K562 (cell line): ENCODE results near the gene GNGT2. TPM values are rescaled to one million over a fixed set of nuclear protein-coding genes. Genes with fewer than 3 reads are reported as not detected.

Experiments
- CTBP1 ChIP-seq: fragments of 450-650 bp; IDR thresholded peaks from 2 replicates; pipeline ENCODE4 v1.6.1; 2016; ENCODE audit warnings: borderline replicate concordance
- CXXC5 ChIP-seq: fragments of 250-450 bp; sonication (Bioruptor Pico); IDR thresholded peaks from 2 replicates; pipeline ENCODE4 v1.8.0; 2022; ENCODE audit warnings: inconsistent platforms, mild to moderate bottlenecking, moderate library complexity
- ELF4 ChIP-seq: fragments of 450-650 bp; formaldehyde crosslinking; IDR thresholded peaks from 2 replicates; pipeline ENCODE4 v1.4.0; 2022; ENCODE audit warnings: missing genetic modification characterization
- KAT2B ChIP-seq: IDR thresholded peaks from one replicate; pipeline ENCODE4 v1.6.1; 2012; ENCODE audit warnings: low read depth, mild to moderate bottlenecking, control low read depth, inconsistent platforms, low read length, moderate library complexity
- MEF2D ChIP-seq: conservative IDR thresholded peaks from 2 replicates; pipeline ENCODE4 v1.6.1; 2016; ENCODE audit warnings: low read depth, missing genetic modification characterization, missing compliant biosample characterization
- MTA3 ChIP-seq: fragments of 450-650 bp; formaldehyde crosslinking; IDR thresholded peaks from 2 replicates; pipeline ENCODE4 v1.6.1; 2017; ENCODE audit warnings: mild to moderate bottlenecking, borderline replicate concordance
- POLR2AphosphoS2 ChIP-seq: IDR thresholded peaks from 2 replicates; pipeline ENCODE4 v1.6.1; 2012; ENCODE audit warnings: low read length, improper control_type of control experiment
- POLR2G ChIP-seq: fragments of 200-400 bp; formaldehyde crosslinking; IDR thresholded peaks from 2 replicates; pipeline ENCODE4 v1.6.1; 2017; ENCODE audit warnings: low read depth, mild to moderate bottlenecking, antibody characterized with exemption, low read length, moderate library complexity
- PYGO2 ChIP-seq: fragments of 450-650 bp; IDR thresholded peaks from 2 replicates; pipeline ENCODE4 v1.6.1; 2016; ENCODE audit warnings: mild to moderate bottlenecking, missing genetic modification characterization, moderate library complexity, missing compliant biosample characterization
- SPI1 ChIP-seq: IDR thresholded peaks from 2 replicates; pipeline ENCODE4 v1.6.1; 2011; ENCODE audit warnings: low read depth, low read length, control low read depth, borderline replicate concordance
- THRAP3 ChIP-seq: fragments of 450-650 bp; IDR thresholded peaks from 2 replicates; pipeline ENCODE4 v1.6.1; 2016; ENCODE audit warnings: mild to moderate bottlenecking, inconsistent platforms, borderline replicate concordance
- XRCC5 ChIP-seq: fragments of 200-400 bp; formaldehyde crosslinking; IDR thresholded peaks from 2 replicates; pipeline ENCODE4 v1.6.1; 2017; ENCODE audit warnings: low read depth, mild to moderate bottlenecking, low read length
- ZC3H11A ChIP-seq: IDR thresholded peaks from 2 replicates; pipeline ENCODE4 v1.6.1; 2012; ENCODE audit warnings: low read depth, low read length, improper control_type of control experiment
- ZNF165 ChIP-seq: fragments of 250-450 bp; sonication (Bioruptor Pico); IDR thresholded peaks from 2 replicates; pipeline ENCODE4 v1.4.0; 2020; ENCODE audit warnings: borderline replicate concordance
- ZNF384 ChIP-seq: IDR thresholded peaks from 2 replicates; pipeline ENCODE4 v1.6.1; 2012; ENCODE audit warnings: low read depth, low read length, improper control_type of control experiment
- polyA plus RNA-seq, 8 experiments: library from polyadenylated mRNA; depleted of rRNA in 4 of 8; stranded (reverse) in 5 of 8; unstranded in 3 of 8; fragments of >200 nt; fragmentation: Nextera tagmentation in 2 of 8; fragmentation: Illumina TruSeq in 1 of 8; extraction: Ambion mirVana in 2 of 8; extraction: Trizol in 1 of 8; gene quantifications; 2 replicates each; pipeline versions ENCODE4 v1.2.1 to v1.2.3, GENCODE V29; 2011 to 2014; ENCODE audit warnings: inconsistent platforms in 1 of 8, missing spikeins in 1 of 8
- total RNA-seq, 7 experiments: library from RNA; depleted of rRNA in 6 of 7; stranded (reverse); fragments of >200 nt in 6 of 7; fragmentation: Illumina TruSeq in 2 of 7; extraction: Trizol in 2 of 7; gene quantifications; 2 replicates each; pipeline versions ENCODE4 v1.2.1 to v1.2.3, GENCODE V29; 2011 to 2021; ENCODE audit warnings: low replicate concordance in 1 of 7
- TF ChIP-seq, protein P1 (sequence below): IDR thresholded peaks from 2 replicates; pipeline ENCODE4 v1.6.1; 2011; ENCODE audit warnings: borderline replicate concordance, low read depth, mild to moderate bottlenecking, moderate library complexity, low read length; ENCODE audit not compliant: insufficient read depth, poor library complexity, severe bottlenecking
- TF ChIP-seq, protein P2 (sequence below): sonication (generic); formaldehyde crosslinking; IDR thresholded peaks from 2 replicates; pipeline ENCODE4 v1.8.0; 2022; ENCODE audit warnings: mild to moderate bottlenecking, missing genetic modification reagents
- TF ChIP-seq, protein P3 (sequence below): fragments of 250-450 bp; sonication (Bioruptor Pico); IDR thresholded peaks from 2 replicates; pipeline ENCODE4 v1.4.0; 2020; ENCODE audit warnings: mild to moderate bottlenecking, moderate library complexity
- TF ChIP-seq, protein P4 (sequence below): fragments of 450-650 bp; conservative IDR thresholded peaks from 2 replicates; pipeline ENCODE4 v1.6.1; 2016; ENCODE audit warnings: missing genetic modification characterization, low read depth, mild to moderate bottlenecking, missing compliant biosample characterization, moderate library complexity
- TF ChIP-seq, protein P5 (sequence below): sonication (generic); formaldehyde crosslinking; IDR thresholded peaks from 2 replicates; pipeline ENCODE4 v1.5.0; 2020; ENCODE audit warnings: missing genetic modification reagents

The GNGT2 gene
- total and polyA plus RNA-seq, 9 of the 15 experiments (the other 6 are each of a cell fraction or from before 2014, with no cell fraction given), result not detected

DNA sequence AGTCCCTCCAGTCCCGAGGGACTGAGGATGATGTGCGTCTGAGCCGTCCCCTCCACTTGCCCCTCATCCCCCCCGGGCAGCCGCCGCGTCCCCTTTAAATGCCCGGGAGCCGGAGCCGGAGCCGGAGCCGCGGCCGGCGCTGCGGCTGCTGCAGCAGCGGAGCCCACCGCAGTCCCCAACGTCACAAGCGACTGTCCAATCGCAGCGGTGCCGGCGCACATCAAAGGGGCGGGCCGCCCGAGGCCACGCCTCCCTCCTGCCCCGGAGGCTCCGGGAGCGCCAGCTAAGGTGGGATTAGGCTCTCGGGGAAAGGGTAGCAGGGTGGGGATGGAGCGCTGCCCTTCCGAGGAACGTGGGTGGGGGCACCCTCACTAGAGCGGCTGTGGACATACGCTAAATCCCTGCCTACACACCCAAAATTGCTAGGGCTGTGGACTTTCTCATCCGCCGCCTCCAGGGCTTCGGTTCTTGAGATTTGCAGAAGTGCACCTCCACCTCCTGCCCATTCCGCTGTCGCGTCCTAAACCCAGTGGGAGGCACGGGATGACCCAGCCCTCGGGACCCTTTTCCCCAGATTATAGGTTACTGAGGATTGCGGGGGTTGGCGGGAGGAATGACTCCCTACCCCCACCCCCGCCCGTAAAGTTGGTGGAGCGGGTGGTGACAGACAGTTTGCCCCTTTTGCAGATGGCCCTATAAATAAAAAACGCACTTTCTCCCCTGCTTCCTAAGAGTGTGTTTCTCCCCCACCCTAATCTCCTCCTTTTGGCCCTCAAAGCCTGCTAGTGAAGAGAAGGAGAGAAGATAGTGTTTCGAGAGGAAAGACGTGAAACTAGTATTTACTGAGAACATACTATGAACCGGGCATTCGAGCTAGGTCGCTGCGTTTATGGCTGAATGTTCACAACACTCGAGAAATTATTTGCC lies 20.5 kb upstream of the GNGT2 start, which contains the start of gene PHOSPHO1 (continued):
- TF ChIP-seq MTA3 (no peak; the same call in 1 of the 2 replicates), POLR2AphosphoS2 (no peak), POLR2G (0 out of 2 replicates have a peak, but pooled peaks have one; percentile 17), XRCC5 (no peak), PYGO2 (tag) (no peak), ZC3H11A (no peak), THRAP3 (no peak), ZNF384 (no peak), SPI1 (peak; percentile 78; the same call in 1 of the 2 replicates), ELF4 (CRISPR knock-in tag) (no peak), ZNF165 (CRISPR knock-in tag) (no peak), CXXC5 (CRISPR knock-in tag) (peak; percentile 63; the same call in 1 of the 2 replicates), KAT2B (no peak), CTBP1 (0 out of 2 replicates have a peak, but pooled peaks have one; percentile 37), MEF2D (tag) (no peak)
- TF ChIP-seq, protein P1, sequence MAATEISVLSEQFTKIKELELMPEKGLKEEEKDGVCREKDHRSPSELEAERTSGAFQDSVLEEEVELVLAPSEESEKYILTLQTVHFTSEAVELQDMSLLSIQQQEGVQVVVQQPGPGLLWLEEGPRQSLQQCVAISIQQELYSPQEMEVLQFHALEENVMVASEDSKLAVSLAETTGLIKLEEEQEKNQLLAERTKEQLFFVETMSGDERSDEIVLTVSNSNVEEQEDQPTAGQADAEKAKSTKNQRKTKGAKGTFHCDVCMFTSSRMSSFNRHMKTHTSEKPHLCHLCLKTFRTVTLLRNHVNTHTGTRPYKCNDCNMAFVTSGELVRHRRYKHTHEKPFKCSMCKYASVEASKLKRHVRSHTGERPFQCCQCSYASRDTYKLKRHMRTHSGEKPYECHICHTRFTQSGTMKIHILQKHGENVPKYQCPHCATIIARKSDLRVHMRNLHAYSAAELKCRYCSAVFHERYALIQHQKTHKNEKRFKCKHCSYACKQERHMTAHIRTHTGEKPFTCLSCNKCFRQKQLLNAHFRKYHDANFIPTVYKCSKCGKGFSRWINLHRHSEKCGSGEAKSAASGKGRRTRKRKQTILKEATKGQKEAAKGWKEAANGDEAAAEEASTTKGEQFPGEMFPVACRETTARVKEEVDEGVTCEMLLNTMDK, result no peak
- TF ChIP-seq, protein P2, sequence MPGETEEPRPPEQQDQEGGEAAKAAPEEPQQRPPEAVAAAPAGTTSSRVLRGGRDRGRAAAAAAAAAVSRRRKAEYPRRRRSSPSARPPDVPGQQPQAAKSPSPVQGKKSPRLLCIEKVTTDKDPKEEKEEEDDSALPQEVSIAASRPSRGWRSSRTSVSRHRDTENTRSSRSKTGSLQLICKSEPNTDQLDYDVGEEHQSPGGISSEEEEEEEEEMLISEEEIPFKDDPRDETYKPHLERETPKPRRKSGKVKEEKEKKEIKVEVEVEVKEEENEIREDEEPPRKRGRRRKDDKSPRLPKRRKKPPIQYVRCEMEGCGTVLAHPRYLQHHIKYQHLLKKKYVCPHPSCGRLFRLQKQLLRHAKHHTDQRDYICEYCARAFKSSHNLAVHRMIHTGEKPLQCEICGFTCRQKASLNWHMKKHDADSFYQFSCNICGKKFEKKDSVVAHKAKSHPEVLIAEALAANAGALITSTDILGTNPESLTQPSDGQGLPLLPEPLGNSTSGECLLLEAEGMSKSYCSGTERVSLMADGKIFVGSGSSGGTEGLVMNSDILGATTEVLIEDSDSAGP (CRISPR knock-in tag), result peak; percentile 96
- TF ChIP-seq, protein P3, sequence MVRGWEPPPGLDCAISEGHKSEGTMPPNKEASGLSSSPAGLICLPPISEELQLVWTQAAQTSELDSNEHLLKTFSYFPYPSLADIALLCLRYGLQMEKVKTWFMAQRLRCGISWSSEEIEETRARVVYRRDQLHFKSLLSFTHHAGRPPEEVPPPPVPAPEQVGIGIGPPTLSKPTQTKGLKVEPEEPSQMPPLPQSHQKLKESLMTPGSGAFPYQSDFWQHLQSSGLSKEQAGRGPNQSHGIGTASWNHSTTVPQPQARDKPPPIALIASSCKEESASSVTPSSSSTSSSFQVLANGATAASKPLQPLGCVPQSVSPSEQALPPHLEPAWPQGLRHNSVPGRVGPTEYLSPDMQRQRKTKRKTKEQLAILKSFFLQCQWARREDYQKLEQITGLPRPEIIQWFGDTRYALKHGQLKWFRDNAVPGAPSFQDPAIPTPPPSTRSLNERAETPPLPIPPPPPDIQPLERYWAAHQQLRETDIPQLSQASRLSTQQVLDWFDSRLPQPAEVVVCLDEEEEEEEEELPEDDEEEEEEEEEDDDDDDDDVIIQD (CRISPR knock-in tag), result no peak
- TF ChIP-seq, protein P4, sequence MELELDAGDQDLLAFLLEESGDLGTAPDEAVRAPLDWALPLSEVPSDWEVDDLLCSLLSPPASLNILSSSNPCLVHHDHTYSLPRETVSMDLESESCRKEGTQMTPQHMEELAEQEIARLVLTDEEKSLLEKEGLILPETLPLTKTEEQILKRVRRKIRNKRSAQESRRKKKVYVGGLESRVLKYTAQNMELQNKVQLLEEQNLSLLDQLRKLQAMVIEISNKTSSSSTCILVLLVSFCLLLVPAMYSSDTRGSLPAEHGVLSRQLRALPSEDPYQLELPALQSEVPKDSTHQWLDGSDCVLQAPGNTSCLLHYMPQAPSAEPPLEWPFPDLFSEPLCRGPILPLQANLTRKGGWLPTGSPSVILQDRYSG (tag), result no peak
- TF ChIP-seq, protein P5, sequence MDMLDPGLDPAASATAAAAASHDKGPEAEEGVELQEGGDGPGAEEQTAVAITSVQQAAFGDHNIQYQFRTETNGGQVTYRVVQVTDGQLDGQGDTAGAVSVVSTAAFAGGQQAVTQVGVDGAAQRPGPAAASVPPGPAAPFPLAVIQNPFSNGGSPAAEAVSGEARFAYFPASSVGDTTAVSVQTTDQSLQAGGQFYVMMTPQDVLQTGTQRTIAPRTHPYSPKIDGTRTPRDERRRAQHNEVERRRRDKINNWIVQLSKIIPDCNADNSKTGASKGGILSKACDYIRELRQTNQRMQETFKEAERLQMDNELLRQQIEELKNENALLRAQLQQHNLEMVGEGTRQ (CRISPR knock-in tag), result no peak
